ENCODE measurements around the gene WWC2.

GRCh38 chr4:183333202-183333601 lies 234.1 kb downstream of the WWC2 start:
- TF ChIP-seq EP300 (IDR thresholded peaks at IDR 0.05) (no peak), CTCF (IDR thresholded peaks at IDR 0.05) (no peak)
